Stimulated activated CD8-positive, alpha-beta memory T cell treated with anti-CD3 and anti-CD28 coated beads, Interleukin-12 subunit alpha, Interleukin-12 subunit beta, amount 100 ng/mL, for 24 hours (primary cell): Measurements from ENCODE around the gene FKBP1B.
"Not testable (repeated sequence)": the region's sequence is repeated elsewhere in the genome, so short reads cannot be mapped to it uniquely, and the experiment has no call there.

Source experiments
- DNase-seq: peaks from one replicate; pipeline ENCODE4 v3.0.0-alpha.2; 2020; ENCODE audit errors: extremely low read depth

The FKBP1B gene

DNA sequence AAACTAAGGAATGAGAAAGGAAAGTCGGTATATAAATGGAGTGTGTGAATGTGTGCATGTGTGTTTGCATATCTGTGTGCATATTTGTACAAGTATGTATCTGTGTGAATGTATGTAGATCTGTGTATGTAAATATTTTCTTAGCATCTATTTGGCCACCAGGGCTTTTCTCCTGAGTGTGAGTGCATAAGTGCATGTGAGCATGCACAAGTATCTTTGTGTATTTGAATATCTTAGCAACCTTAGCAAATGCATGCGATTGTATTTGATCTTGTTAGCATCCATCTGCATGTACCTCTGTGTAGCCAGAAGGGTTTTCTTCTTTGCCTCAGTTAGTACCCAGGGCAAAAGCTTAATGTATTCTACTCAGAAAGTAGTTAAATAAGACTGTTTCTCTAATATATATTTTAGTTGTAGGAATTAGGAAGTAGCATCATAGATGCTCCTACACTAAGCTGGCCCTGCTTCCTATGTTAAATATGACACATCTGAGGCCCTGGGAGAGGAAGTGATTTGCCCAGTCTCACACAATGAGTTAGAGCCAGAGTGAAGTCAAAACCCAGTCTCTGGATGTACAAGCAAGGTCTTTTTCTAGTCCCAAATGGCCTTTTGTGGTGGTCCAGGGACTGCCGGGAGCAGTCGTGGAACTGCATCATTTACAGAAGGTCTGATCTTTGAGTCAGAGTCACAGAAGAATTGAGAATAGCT is 9.2 kb downstream of the FKBP1B start:
- no peak for DNase-seq

DNA sequence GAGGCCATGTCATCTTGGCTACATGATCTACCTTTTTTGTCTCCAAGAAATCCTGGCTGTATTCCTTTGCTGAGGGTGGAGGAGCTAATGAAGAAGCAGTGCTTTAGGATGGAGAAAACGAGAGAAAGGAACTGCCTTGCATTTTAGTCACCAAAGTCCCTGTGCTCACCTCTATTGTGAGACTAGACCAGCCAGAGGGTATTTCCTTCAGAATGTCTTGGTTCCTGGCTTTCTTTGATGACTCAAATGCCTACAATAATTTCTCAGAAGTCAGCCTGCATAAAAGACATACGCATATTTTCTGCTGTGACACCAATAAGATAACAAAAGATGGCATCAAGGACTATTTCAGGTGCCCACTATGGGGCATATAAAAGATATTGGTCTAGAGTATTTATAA is 15.8 kb downstream of the FKBP1B start:
- DNase-seq: no peak

- no peak for DNase-seq
Observed at GRCh38 chr2:24072259-24072658, 22.7 kb downstream of the FKBP1B start.

- no peak for DNase-seq
Observed at GRCh38 chr2:24073816-24074215, 24.3 kb downstream of the FKBP1B start.

DNA sequence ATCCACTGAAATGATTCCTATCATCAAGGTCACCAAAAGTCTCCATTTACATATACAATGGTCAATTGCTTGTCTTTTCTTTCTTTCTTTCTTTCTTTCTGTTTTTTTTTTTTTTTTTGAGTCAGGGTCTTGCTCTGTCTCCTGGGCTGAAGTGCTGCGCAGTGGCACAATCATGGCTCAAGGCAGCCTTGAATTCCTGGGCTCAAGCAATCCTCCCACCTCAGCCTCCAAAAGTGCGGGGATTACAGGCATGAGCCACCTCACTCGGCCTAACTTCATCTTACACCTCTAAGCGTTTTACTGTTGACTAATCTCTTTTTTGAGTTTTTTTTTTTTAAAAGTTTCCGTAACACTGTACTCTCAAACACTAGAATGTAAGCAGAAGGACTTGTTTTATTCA is 25.7 kb downstream of the FKBP1B start:
- DNase-seq: no peak

DNA sequence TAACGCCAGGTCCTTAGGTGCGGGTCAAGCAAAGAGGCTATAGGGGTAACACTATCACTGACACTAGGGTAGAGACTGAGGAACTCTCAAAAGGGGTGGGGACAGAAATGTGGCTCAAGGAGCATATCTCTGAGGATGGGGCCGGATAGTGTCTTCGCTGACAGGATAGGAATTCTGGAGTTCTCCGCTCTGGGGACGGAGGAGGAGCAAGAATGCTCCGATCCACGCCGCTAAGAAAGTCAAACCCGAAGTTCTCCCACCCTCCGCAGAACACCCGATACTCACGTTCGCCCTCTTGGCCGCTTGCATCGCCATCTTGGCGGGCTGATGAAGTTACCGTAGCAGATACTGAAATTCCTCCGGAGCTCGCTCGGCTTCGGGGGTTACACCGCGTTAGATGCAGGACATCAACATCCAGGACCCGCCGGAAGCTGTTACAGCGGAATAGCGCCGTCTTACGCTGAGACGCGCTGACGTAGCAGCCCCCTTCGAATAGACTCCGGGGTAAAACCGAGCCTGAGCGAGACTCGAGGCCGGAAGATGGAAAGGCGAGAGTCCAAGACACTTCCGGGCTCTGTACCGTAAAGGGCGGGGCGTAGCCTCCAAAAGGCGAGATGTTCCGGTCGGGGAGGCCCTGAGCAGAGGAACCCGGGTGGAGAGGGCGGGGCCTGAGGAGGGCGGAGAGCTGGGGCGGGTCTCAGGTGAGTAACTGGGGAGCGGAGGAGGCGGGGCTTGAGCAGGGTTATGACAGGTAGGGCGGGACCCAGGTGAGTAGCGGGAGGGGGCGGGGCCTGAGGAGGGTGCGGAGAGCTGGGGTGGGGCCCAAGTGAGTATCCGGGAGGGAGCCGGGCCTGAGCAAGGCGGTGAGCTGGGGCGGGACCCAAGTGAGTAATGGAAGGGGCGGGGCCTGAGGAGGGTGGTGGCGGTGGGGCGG is 26.6 kb downstream of the FKBP1B start, which contains the start of gene SF3B6:
Gene SF3B6 (minus strand): TSS at position 412 of the 934 bp plus-strand sequence. CDS start 97 bp downstream, at position 315.
- peak; percentile 98 for DNase-seq

DNA sequence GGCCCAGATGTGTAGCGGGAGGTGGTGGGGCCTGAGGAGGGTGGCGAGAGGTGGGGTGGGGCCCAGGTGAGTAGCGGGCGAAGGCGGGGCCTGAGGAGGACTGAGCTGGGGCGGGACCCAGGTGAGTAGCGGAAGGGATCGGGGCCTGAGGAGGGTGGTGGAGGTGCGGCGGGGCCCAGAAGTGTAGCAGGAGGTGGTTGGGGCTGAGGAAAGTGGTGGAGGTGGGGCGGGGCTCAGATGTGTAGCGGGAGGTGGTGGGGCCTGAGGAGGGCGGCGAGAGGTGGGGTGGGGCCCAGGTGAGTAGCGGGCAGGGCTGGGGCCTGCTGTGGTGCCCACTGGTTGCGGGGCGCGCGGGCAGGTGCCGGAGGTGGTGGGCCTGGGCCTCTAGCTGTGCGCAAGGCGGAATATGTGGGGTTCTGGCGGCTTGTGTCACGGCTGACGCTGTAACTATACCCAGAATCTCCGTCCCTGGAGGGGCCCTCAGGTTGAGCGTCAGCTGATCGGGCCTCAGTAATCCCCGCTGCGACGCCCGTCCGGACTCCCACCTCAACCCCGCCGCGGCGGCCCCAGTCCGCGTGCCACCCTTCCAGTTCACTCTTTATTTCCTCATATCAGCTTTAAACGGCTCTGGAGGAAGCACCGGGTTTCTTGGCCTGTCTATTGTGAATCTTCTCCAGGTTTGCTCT is 27.5 kb downstream of the FKBP1B start:
- no peak for DNase-seq

GRCh38 chr2:24077535-24077877 is 28.0 kb downstream of the FKBP1B start:
- no peak for DNase-seq

GRCh38 chr2:24077879-24078278 is 28.3 kb downstream of the FKBP1B start:
- no peak for DNase-seq

DNA sequence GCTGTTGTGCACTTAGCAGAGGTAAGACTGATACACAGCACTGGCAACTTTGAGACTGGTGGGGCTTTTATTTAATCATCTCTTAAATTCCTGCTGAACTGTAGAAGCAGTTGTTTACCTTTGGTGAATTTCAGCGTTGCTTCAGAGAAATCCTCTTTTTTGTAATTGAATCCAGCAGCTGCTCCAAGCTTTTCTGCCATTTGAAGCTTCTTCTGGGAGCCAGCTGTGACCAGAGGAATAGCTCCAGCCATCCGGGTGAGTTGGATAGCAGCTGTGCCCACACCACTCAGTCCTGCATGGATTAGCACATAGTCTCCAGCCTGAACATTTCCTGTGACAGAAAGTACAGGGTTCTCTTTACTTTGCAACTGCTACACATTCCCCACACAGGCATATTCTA is 31.2 kb downstream of the FKBP1B start:
- no peak for DNase-seq

- no peak for DNase-seq
Observed at GRCh38 chr2:24082787-24083566, 33.4 kb downstream of the FKBP1B start.

DNA sequence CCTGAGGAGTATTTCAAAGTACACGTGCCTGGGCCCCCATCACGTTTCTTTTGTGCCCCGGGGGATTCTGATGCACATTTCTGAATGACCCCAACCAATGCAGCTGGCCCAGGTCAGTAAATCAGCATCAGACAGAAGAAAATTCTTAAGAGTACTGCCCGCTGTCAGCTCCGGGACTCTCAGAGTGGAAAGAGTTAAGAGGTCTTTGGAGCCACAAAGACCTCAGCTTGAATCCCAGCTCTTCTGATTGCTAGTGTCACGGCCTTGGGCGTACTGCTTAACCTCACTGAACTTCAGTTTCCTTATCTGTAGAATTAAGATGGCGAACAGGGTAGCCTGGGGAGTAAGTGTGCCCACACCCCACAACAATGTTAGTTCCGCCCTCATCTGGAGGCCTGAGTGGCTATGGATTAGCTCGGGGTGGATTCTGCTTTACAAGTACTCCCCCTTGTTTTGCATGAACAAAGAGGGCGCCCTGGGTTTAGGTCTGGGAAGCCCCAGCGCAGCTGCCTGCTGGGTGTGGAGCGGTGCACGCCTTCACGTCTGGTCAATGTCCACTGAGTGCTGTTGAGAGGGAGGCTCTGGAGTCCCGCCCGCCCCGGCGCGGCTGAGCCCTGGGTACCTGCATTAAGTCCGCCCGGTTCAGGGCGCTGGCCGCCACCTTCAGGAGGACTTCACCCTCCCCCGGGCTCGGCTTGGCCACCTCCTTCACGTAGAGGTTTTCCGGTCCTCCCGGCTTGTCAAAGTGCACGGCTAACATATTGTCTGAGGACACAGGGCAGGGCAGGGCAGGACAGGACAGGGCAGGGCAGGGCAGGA is 34.2 kb downstream of the FKBP1B start:
- no peak for DNase-seq

GRCh38 chr2:24084386-24085199 is 35.1 kb downstream of the FKBP1B start, which contains the start of gene TP53I3:
TP53I3 (minus strand) TSS chr2:24084834; CDS start chr2:24084326, 508 bp downstream.
- peak; percentile 53 for DNase-seq

DNA sequence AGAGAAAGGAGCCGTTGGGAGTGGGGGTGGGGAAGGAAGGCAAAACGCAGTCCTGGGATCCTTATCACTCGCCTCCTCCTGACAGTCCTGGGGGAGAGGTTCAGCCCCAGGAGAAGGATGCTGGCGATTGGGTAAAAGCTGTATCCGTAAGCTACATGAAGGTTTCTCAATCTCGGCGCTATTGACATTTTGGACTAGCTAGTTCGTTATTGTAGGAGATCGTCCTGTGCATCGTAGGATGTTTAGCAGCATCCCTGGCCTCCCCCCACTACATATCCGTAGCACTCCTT is 35.6 kb downstream of the FKBP1B start:
- no peak for DNase-seq

GRCh38 chr2:24086241-24086640 is 36.7 kb downstream of the FKBP1B start:
- no peak for DNase-seq

- DNase-seq: no peak
Observed at GRCh38 chr2:24087032-24087431, 37.5 kb downstream of the FKBP1B start.

GRCh38 chr2:24088821-24089359 is 39.3 kb downstream of the FKBP1B start:
- no peak for DNase-seq

- DNase-seq: not testable (repeated sequence)
Observed at GRCh38 chr2:24093270-24093669, 43.7 kb downstream of the FKBP1B start.

DNA sequence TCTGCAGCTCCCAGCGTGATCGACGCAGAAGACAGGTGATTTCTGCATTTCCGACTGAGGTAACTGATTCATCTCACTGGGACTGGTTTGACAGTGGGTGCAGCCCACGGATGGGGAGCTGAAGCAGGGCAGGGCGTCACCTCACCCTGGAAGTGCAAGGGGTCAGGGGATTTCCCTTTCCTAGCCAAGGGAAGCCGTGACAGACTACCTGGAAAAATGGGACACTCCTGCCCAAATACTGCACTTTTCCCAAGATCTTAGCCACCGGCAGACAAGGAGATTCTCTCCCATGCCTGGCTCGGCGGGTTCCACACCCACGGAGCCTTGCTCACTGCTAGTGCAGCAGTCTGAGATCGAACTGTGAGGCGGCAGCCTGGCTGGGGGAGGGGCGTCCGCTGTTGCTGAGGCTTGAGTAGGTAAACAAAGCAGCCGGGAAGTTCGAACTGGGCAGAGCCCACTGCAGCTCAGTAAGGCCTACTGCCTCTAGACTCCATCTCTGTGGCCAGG is 45.7 kb downstream of the FKBP1B start:
- not testable (repeated sequence) for DNase-seq
